Mesenchymal stem cell (in vitro differentiated cells and primary cell): ENCODE measurements around the gene ACTR6.

Source experiments
- DNase-seq: peaks from one replicate; pipeline ENCODE4 v3.0.0-alpha.2; 2013
- H2AFZ ChIP-seq: one replicate; pipeline ENCODE4 v1.6.1; 2013; ENCODE audit warnings: low read depth, mild to moderate bottlenecking, control low read depth, inconsistent platforms, low read length, moderate library complexity
- H2AK5ac ChIP-seq: 2 replicates; pipeline ENCODE4 v1.6.1; 2013; ENCODE audit warnings: low read length, moderate library complexity, mild to moderate bottlenecking, inconsistent platforms; ENCODE audit not compliant: severe bottlenecking
- H2BK120ac ChIP-seq: one replicate; pipeline ENCODE4 v1.6.1; 2013; ENCODE audit warnings: low read depth, mild to moderate bottlenecking, inconsistent platforms, low read length, moderate library complexity
- H2BK12ac ChIP-seq, 2 experiments: one replicate each; pipeline ENCODE4 v1.6.1; 2013; ENCODE audit warnings: inconsistent platforms in 2 of 2, low read length in 2 of 2, mild to moderate bottlenecking in 2 of 2, moderate library complexity in 2 of 2, control low read depth in 1 of 2
- H2BK15ac ChIP-seq: one replicate; pipeline ENCODE4 v1.6.1; 2013; ENCODE audit warnings: mild to moderate bottlenecking, low read depth, inconsistent platforms; ENCODE audit not compliant: poor library complexity, severe bottlenecking
- H2BK5ac ChIP-seq: 2 replicates; pipeline ENCODE4 v1.6.1; 2013; ENCODE audit warnings: low read depth, mild to moderate bottlenecking, low read length, control low read depth, inconsistent platforms; ENCODE audit not compliant: poor library complexity, severe bottlenecking
- H3K14ac ChIP-seq, 2 experiments: one replicate each; pipeline ENCODE4 v1.6.1; 2013; ENCODE audit warnings: inconsistent platforms in 2 of 2, low read length in 2 of 2, control low read depth in 1 of 2, mild to moderate bottlenecking in 1 of 2, moderate library complexity in 1 of 2
- H3K18ac ChIP-seq, 2 experiments: one replicate each; pipeline ENCODE4 v1.6.1; 2013; ENCODE audit warnings: inconsistent platforms in 2 of 2, low read length in 2 of 2, control low read depth in 1 of 2, low read depth in 1 of 2, mild to moderate bottlenecking in 1 of 2
- H3K23ac ChIP-seq, 2 experiments: one replicate each; pipeline ENCODE4 v1.6.1; 2013; ENCODE audit warnings: inconsistent platforms in 2 of 2, low read length in 2 of 2, mild to moderate bottlenecking in 2 of 2, moderate library complexity in 2 of 2, control low read depth in 1 of 2
- H3K27ac ChIP-seq: 2 replicates; pipeline ENCODE4 v1.5.1; 2013; ENCODE audit warnings: mild to moderate bottlenecking, moderate library complexity, low read length, control low read depth, inconsistent platforms; ENCODE audit not compliant: poor library complexity, severe bottlenecking
- H3K27me3 ChIP-seq, 2 experiments: 2 replicates each; pipeline versions ENCODE4 v1.6.1 to v1.7.0; 2013; ENCODE audit warnings: low read length in 2 of 2, mild to moderate bottlenecking in 2 of 2, moderate library complexity in 2 of 2, control low read depth in 1 of 2, inconsistent platforms in 1 of 2; ENCODE audit not compliant: control insufficient read depth in 1 of 2, insufficient read depth in 1 of 2
- H3K36me3 ChIP-seq, 2 experiments: 2 replicates each; pipeline versions ENCODE4 v1.6.1 to v1.7.0; 2013; ENCODE audit warnings: low read length in 2 of 2, control low read depth in 1 of 2, inconsistent platforms in 1 of 2, low read depth in 1 of 2, mild to moderate bottlenecking in 1 of 2; ENCODE audit not compliant: insufficient read depth in 2 of 2, control insufficient read depth in 1 of 2
- H3K4ac ChIP-seq, 2 experiments: one replicate each; pipeline ENCODE4 v1.6.1; 2013; ENCODE audit warnings: inconsistent platforms in 2 of 2, low read length in 2 of 2, mild to moderate bottlenecking in 2 of 2, moderate library complexity in 2 of 2, control low read depth in 1 of 2, low read depth in 1 of 2
- H3K4me1 ChIP-seq: 2 replicates; pipeline ENCODE4 v1.6.1; 2013; ENCODE audit warnings: low read depth, low read length, control low read depth; ENCODE audit not compliant: control insufficient read depth, insufficient read depth
- H3K4me2 ChIP-seq: 2 replicates; pipeline ENCODE4 v1.6.1; 2013; ENCODE audit warnings: low read length, mild to moderate bottlenecking, inconsistent platforms; ENCODE audit not compliant: poor library complexity, severe bottlenecking
- H3K4me3 ChIP-seq, 2 experiments: 2 replicates each; pipeline versions ENCODE4 v1.5.1 to v1.7.0; 2013; ENCODE audit warnings: low read length in 2 of 2, mild to moderate bottlenecking in 2 of 2, control low read depth in 1 of 2, low read depth in 1 of 2; ENCODE audit not compliant: insufficient read depth in 1 of 2
- H3K79me1 ChIP-seq: replicated peaks from 2 replicates; pipeline ENCODE4 v1.6.1; 2013; ENCODE audit warnings: mild to moderate bottlenecking, control low read depth, low read length, inconsistent platforms; ENCODE audit not compliant: poor library complexity, severe bottlenecking
- H3K9ac ChIP-seq: 2 replicates; pipeline ENCODE4 v1.7.0; 2013; ENCODE audit warnings: mild to moderate bottlenecking, low read length, moderate library complexity
- H3K9me3 ChIP-seq: 2 replicates; pipeline ENCODE4 v1.7.0; 2013; ENCODE audit warnings: mild to moderate bottlenecking, low read length; ENCODE audit not compliant: control insufficient read depth
- H4K8ac ChIP-seq: one replicate; pipeline ENCODE4 v1.6.1; 2013; ENCODE audit warnings: inconsistent platforms, mild to moderate bottlenecking, low read length, moderate library complexity
- H4K91ac ChIP-seq: one replicate; pipeline ENCODE4 v1.6.1; 2013; ENCODE audit warnings: mild to moderate bottlenecking, low read length, inconsistent platforms
- WGBS: methylation state at CpG from one replicate; pipeline ENCODE4 v1.1.7; 2013; ENCODE audit warnings: mixed read lengths; 5-methylcytosine and 5-hydroxymethylcytosine counted together

The ACTR6 gene

DNA sequence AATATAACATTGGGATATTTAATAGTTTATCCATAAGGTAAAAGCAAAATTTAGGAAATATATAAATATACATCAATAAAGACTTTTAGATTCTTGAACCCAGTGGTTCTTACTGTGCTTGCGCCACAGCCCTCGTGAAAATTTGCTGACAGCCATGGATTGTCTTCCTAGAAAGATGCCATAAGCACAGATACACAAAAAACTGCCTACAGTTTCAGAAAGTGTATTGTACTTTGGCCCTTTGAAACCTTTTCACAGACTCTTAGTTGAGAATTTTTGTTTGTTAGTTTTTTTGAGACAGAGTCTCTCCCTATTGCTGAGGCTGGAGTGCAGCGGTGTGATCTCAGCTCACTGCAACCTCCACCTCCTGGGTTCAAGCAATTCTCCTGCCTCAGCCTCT is 38.2 kb downstream of the ACTR6 start:
- no peaks in the 10 kb centered on the region for H3K27me3 ChIP-seq
- no peak for DNase-seq
- no peak overlapping the region for H3K23ac ChIP-seq
- no peaks in the 10 kb centered on the region for H3K79me1 ChIP-seq
- no peak overlapping the region for H2BK12ac ChIP-seq
- no peak overlapping the region for H2AFZ ChIP-seq
- no peaks in the 10 kb centered on the region for H3K4me1 ChIP-seq
- H3K4ac ChIP-seq: no peak overlapping the region
- no peak overlapping the region for H3K27ac ChIP-seq
- H3K9me3 ChIP-seq: no peaks in the 10 kb centered on the region
- H3K36me3 ChIP-seq: no peaks in the 10 kb centered on the region
- no peak overlapping the region for H3K9ac ChIP-seq
- no peak overlapping the region for H2BK120ac ChIP-seq
- H4K91ac ChIP-seq: no peak overlapping the region
- H3K18ac ChIP-seq: no peak overlapping the region
- H2BK15ac ChIP-seq: no peak overlapping the region
- no peak overlapping the region for H3K14ac ChIP-seq
- no peak overlapping the region for H3K4me2 ChIP-seq
- H3K4me3 ChIP-seq: no peak overlapping the region
- H2AK5ac ChIP-seq: no peak overlapping the region
- H2BK5ac ChIP-seq: no peak overlapping the region
- 97% methylated on average over 3 of the region's 3 CpGs for WGBS
- H4K8ac ChIP-seq: no peak overlapping the region

DNA sequence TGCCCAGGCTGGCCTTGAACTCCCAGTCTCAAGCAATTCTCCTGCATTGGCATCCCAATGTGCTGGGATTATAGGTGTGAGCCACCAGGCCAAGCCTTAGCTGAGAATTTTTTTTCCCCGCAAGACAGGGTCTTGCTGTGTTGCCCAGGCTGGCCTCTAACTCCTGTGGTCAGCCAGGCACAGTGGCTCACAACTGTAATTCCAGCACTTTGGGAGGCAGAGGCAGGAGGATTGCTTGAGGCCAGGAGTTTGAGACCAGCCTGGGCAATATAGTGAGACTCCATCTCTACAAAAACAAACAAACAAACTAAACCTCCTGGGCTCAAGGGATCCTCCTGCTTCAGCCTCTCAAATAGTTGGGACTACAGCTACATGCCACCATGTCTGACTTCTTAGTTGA is 39.0 kb downstream of the ACTR6 start:
- Histone ChIP-seq H3K4me1 (no peaks in the 10 kb centered on the region), H3K27ac (no peak overlapping the region), H3K4ac (no peak overlapping the region), H3K18ac (no peak overlapping the region), H3K23ac (no peak overlapping the region), H3K14ac (no peak overlapping the region), H3K79me1 (no peaks in the 10 kb centered on the region), H3K9ac (no peak overlapping the region), H2BK15ac (no peak overlapping the region), H3K27me3 (no peaks in the 10 kb centered on the region), H3K4me2 (no peak overlapping the region), H3K4me3 (no peak overlapping the region), H2BK120ac (no peak overlapping the region), H4K8ac (no peak overlapping the region), H4K91ac (no peak overlapping the region), H3K9me3 (no peaks in the 10 kb centered on the region), H3K36me3 (no peaks in the 10 kb centered on the region), H2BK12ac (no peak overlapping the region), H2BK5ac (no peak overlapping the region), H2AFZ (no peak overlapping the region), H2AK5ac (no peak overlapping the region)
- no peak for DNase-seq
- 100% methylated on average over 1 of the region's 1 CpG for WGBS

DNA sequence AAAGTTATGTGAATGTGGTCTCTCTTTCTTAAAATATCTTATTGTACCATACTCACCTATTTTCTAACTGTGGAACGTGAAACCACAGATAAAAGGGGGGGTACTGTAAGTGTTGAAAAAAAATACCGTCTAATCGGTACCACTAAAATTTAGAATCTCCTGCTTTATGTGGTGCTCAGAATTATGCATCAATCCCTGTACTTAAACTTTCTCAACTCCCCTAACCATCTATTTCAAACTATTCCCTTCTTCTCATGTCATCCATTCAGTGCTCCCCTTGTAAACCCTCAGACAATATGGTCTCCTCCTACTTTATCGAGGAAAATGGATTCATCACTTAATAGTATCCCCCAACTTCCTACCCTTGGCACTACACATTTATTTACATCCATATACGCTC is 42.5 kb downstream of the ACTR6 start:
- no peak overlapping the region for H4K91ac ChIP-seq
- H3K14ac ChIP-seq: no peak overlapping the region
- DNase-seq: no peak
- H2AFZ ChIP-seq: no peak overlapping the region
- WGBS: 82% methylated on average over 5 of the region's 5 CpGs
- H3K9ac ChIP-seq: no peak overlapping the region
- no peak overlapping the region for H3K4me3 ChIP-seq
- H3K79me1 ChIP-seq: no peaks in the 10 kb centered on the region
- H4K8ac ChIP-seq: no peak overlapping the region
- no peak overlapping the region for H3K18ac ChIP-seq
- no peak overlapping the region for H2BK15ac ChIP-seq
- no peak overlapping the region for H3K23ac ChIP-seq
- H3K36me3 ChIP-seq: no peaks in the 10 kb centered on the region
- no peak overlapping the region for H3K27ac ChIP-seq
- no peak overlapping the region for H2BK12ac ChIP-seq
- no peak overlapping the region for H3K4ac ChIP-seq
- H2BK120ac ChIP-seq: no peak overlapping the region
- no peaks in the 10 kb centered on the region for H3K27me3 ChIP-seq
- no peaks in the 10 kb centered on the region for H3K9me3 ChIP-seq
- H3K4me2 ChIP-seq: no peak overlapping the region
- H2BK5ac ChIP-seq: no peak overlapping the region
- H3K4me1 ChIP-seq: no peaks in the 10 kb centered on the region
- no peak overlapping the region for H2AK5ac ChIP-seq

DNA sequence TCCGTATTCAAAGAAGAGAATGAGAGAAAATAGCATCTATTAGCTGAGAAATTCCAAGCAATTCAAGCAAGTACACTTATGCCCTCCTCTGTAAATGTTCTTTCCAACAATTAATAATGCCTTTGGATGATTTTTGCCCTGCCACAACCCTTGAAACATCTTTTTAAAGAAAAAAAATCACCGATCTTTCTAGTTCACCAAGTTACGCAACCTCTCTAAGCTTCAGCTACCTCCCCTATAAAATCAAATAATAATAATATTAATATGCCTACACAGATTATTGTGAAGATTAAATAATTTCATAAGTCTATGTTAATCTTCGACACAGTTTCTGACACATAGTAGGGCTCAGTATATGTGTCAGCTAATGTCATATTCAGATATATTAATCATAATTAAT is 47.1 kb downstream of the ACTR6 start:
- Histone ChIP-seq H3K4me2 (no peak overlapping the region), H2BK5ac (no peak overlapping the region), H2AFZ (no peak overlapping the region), H3K27ac (no peak overlapping the region), H3K14ac (no peak overlapping the region), H3K4me3 (no peak overlapping the region), H4K91ac (no peak overlapping the region), H3K4me1 (peaks cover 5% of the 10 kb centered on the region), H3K9ac (no peak overlapping the region), H3K79me1 (no peaks in the 10 kb centered on the region), H3K36me3 (no peaks in the 10 kb centered on the region), H3K9me3 (no peaks in the 10 kb centered on the region), H3K18ac (no peak overlapping the region), H3K4ac (no peak overlapping the region), H2BK12ac (no peak overlapping the region), H3K27me3 (no peaks in the 10 kb centered on the region), H4K8ac (no peak overlapping the region), H2AK5ac (no peak overlapping the region), H2BK15ac (no peak overlapping the region), H3K23ac (no peak overlapping the region), H2BK120ac (no peak overlapping the region)
- WGBS: 100% methylated on average over 2 of the region's 4 CpGs
- no peak for DNase-seq
